GM21381 (cell line): ENCODE data around the gene DOK5.
"Not testable (repeated sequence)": the region's sequence is repeated elsewhere in the genome, so short reads cannot be mapped to it uniquely, and the experiment has no call there.

Experiments used
- ATAC-seq: cut with Tn5 transposase; IDR thresholded peaks from one replicate; pipeline ENCODE4 v1.9.1; 2021; ENCODE audit warnings: mild to moderate bottlenecking, moderate library complexity; ENCODE audit not compliant: unreplicated experiment

Gene DOK5

DNA sequence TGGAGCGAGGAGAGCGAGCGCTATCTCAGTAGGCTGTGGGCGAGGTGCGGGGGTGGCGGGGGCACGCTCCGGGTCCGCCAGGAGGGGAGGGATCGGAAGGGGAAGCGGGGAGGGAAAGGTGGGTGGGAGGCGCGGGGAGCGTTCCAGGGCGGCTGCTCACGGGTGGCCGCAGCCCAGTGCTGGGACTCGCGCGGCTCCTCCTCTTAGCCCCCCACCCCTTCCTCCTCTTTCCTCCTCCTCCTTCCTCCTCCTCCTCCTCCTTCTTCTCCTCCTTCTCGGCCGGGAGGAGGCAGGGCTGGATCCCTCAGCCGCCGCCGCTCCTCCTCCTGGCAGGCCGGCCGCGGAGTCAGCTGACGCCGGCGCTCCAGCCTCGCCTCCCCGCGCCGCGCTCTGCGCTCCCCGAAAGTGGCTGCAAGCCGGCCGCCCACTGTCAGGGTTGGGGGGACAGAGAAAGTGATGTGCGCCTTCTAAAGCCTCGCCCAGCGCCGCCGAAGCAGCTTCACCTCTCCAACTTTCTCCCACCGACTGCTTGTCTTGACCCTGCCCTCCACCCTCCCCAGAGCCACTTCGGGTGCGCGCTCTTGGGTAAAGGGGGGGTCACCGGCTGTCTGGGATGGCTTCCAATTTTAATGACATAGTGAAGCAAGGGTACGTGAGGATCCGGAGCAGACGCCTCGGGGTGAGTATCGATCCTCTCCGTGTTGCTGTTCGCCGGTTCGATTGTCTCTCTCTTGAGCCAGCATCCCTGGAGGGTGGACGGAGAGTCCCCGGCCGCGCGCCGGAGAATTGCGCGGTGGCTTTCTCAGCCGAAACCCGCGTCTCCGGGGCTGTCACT lies at the start of gene DOK5:
Gene DOK5 (plus strand): TSS at position 260 of the 835 bp plus-strand sequence. CDS start 354 bp downstream, at position 614.
- ATAC-seq = no peak

DNA sequence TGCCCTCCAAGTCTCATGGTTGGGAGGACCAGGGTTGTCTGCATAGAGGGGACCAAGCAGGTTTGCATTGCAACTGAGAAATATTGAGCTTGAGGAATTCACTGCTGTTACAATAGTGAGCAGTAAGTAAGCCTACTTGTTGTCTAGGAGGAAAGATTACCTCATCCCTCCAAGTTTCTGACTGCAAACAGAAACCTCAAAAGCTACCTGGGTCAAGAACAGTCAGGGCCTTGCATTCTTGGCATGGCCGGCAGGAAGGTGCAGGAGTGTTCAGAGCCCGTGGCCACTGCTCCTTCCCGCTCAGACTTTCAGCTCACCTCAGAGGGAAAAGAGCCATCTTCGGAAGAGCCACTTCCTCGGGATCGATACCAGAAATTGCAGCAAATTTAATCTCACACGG lies 46.0 kb upstream of the DOK5 start:
- no peak for ATAC-seq

DNA sequence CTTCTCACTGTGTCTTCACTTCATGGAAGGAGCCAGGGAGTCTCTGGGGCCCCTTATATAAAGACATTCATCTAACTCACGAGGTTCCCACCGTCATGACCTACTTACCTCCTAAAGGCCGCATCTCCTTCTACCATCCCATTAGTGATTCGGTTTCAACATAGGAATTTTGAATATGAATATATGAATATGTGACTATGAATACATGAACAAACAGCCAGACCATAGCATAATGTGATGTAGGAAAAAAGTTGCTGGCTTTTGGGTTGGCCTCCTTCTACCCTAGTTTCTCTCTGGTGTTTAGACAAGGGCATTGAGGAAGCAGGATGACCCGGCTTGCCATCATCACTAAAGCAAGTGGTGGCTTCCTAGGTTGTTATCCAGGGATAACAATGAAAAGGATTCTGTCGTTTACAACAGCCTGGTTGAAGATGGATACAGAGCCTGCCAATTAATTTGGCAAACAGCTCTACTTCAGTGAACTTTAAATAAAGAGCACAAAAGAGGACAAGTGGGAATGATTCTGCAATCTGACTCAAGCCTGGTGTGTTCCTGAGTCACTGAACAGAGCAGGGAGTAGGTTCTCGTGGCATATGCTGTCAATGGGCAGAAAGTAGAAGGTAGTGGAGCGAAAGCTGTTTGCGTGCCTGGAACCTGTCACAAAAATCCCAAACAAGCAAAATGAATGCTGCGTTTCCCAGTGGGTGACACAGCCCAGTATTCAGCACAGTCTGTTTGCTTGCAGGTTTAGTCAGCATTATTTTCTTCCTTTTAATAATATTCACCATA lies 44.0 kb upstream of the DOK5 start:
- no peak for ATAC-seq

DNA sequence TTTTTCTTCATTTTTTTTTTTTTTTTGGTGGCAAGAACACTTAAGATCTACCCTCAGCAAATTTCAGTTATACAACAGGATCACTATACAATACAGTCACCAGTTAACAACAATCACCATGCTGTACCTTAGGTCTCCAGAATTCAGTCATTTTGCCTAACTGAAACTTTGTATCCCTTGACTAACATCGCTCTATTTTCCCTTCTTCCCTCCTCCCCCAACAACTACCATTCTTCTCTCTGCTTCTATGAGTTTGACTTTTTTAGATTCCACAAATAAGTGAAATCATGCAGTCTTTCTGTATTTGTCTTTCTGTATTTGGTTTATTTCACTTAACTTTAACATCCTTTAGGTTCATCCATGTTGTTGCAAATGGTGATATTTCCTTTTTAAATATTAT lies 42.4 kb upstream of the DOK5 start:
- no peak for ATAC-seq

DNA sequence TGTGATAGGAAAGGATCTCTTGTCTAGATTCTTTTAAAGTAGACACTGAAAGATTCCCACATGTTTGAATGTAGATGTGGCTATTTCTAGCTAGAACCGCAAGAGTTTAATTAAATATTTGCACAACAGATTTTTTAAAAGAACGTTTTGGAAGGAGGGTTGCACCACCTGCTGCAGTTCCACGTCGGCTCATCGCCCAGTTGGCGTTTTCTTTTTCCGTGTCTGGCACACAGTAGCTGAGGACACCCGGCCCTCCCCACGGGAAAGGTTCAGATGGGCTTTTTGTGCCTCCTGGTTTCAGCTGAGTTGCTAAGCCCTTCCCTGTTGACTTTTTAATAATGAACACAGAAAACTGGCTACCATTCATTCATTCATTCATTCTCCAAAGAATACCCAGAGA lies 41.8 kb upstream of the DOK5 start:
- no peak for ATAC-seq

DNA sequence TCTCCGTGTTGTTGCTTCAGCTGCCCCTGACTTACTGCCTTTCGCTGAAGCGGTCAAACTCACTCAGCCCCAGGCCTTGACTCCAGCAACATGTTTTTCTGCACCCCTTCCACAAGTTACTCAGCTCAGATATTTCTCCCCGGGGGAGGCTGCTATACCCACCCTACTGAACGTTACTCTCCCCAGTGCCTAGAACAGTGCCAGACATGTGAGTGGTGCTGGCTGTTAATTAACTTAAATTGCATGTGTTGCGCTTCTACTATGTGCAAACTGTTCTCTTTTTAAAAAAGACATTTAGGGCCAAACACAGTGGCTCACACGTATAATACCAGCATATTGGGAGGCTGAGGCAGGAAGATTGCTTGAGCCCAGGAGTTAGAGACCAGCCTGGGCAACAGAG lies 41.2 kb upstream of the DOK5 start:
- no peak for ATAC-seq

DNA sequence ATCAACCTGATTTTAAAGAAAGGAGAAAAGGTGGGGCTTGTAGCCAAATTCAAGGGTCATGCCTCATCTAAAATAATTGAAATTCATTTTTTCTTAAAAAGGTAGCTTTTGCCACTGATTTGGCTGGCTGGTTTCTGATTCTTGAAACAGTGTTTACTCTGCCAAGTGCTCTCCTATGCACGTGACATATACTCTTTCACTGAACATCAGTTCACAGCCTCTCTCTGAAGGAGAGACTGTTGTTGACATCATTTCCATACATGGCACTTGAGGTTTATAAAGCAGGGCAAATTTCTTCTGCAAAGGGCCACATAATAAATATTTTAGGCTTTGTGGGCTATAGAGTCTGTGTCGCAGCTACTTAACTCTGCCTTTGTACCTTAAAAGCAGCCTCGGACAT lies 40.4 kb upstream of the DOK5 start:
- no peak for ATAC-seq

DNA sequence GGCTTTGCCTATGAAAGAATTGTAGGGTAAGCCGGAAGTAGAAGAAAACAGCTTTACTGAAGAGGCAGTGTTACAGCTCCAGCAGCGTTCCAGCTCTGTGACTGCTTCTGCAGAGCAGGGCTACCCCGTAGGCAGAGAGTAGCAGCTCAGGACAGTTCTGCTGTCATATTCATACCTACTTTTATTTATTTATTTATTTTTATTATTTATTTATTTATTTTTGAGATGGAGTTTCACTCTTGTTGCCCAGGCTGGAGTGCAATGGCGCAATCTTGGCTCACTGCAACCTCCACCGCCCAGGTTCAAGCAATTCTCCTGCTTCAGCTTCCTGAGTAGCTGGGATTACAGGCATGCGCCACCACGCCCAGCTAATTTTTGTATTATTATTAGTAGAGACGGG lies 39.0 kb upstream of the DOK5 start:
- not testable (repeated sequence) for ATAC-seq

DNA sequence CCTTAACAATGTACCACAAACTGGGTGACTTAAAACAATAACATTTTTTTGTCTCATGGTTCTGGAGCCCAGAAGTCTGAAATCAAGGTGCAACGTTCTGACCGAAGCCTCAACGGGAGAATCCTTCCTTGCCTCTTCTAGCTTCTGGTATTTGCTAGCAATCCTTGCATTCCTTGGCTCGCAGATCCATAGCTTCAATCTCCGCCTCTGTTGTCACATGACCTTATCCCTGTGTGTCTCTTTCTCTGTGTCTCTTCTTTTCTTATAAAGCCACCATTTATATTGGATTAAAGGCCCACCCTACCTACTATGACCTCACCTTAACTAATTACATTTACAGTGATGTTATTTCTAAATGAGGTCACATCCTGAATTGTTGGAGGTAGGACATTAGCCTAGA lies 37.2 kb upstream of the DOK5 start:
- no peak for ATAC-seq

DNA sequence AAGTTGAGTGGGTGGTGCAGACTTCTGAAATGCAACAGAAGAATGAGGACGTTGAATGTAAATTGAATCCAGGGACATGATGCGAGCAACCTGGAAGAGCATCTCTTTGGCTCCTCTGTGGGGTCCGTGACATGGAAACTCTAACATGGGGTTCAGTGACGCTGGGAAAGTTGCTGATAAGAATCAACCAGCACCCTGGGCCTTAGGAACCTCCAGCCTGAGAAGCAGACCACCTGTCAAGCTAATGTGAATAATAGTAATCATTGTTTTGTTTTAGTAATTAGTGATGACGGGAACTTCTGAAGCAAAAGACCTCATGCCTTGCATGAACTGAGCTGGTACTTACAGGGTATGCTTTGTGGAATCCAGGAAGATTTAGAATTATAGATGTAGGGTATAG lies 25.2 kb upstream of the DOK5 start:
- no peak for ATAC-seq

DNA sequence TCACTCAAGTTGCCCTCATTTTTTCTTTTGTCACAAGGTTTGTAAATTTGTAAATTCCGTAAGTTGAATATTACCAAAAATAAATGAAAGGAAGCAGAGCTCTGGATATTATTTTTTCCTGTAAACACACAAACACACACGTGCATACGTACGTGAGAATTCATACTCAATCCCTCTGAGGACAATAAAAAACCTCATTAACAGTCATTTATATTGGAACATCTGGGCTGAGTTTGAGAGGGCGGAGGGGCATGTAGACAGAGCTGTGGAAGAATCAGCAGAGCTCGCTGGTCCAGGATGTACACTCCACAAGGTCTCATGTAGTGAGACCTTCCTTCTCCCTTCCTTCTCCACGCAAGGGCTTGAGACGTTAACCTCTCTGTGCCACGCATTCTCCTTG lies 24.2 kb upstream of the DOK5 start:
- no peak for ATAC-seq

DNA sequence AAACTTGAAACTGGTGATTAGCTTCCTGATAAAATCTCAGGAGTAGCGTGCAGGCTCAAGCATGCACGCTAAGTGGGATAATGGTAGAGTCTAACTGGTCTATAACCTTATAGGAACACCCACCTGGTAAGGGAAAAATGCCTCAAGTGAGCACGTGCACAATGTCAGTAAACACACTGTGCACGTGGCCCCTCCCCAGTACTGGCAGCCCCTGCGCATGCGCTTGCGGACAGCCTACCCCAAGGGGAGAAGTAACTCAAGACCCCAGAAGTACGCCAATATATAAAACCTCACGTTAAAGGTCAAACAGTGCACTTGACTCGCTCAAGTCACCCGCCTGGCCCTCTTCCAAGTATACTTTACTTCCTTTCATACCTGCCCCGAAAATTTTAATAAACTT lies 23.1 kb upstream of the DOK5 start:
- no peak for ATAC-seq

DNA sequence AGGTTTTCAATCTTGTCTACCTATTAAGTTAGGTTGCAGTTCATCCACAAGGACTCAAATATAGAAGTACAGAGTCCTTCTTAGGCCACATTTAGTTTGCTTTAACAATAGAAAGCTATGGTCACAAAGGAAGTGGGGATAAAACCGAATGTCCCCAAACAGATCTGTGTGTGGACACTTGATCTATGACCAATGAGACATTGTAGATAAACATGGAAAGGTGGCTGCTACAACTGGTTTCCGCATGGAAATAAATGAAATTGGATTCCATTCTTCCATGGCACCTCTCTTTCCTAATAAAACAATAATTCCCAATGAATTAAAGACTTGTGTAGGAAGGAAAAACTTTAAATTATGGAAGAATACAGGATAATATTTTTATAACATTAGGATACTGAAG lies 20.4 kb upstream of the DOK5 start:
- no peak for ATAC-seq

DNA sequence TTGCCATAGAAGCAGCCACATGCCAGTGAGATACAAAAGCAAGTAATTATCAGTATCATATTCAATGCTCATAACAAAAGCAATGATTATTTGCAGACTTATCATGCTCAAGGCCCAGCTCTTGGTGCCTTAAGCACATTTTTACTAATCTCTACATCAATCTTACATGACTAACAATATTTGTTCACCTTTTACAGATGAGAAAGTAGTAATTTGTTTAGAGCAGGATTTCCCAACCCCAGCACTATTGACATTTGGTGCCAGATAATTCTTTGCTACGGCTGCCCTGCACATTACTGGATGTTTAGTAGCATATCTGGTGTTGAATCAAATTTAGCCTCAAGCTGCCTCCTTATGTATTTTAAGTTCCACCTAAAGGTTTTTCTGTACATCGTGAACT lies 19.0 kb upstream of the DOK5 start:
- no peak for ATAC-seq

DNA sequence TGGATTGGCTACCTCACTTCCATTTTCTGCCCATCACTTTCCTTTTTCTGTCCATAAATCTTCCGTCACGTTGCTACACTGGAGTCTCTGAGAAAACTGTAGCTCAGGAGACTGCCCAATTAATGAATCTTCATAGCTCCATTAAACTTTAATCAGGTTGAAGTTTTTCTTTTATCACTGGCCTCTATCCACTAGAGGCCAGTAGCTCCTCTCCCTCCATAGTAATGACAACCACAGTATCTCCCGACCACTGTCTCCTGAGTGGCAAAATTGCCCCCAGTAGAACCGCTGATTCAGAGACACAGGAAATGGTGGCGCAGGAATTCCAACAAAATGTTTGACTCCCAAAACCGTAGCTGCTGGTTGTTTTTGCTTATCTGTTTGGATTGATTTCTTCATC lies 18.4 kb upstream of the DOK5 start:
- no peak for ATAC-seq

DNA sequence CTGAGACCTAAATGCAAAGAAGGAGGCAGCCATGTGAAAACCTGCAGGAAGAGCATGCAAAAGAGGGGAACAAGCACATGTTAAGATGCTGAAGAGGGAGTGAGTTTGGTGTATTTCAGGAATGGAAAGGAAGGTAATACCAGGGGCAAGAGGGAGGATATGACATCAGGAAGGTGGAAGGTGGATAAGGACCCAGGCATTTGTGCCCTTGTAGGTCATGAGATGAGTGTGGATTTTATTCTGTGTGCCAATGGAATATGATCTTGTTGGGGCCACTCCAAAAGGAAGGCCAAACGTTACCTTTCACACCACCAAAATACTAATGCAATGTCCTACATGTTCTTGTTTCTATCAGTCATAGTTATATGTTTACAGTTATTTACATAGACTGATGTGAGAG lies 17.2 kb upstream of the DOK5 start:
- no peak for ATAC-seq

DNA sequence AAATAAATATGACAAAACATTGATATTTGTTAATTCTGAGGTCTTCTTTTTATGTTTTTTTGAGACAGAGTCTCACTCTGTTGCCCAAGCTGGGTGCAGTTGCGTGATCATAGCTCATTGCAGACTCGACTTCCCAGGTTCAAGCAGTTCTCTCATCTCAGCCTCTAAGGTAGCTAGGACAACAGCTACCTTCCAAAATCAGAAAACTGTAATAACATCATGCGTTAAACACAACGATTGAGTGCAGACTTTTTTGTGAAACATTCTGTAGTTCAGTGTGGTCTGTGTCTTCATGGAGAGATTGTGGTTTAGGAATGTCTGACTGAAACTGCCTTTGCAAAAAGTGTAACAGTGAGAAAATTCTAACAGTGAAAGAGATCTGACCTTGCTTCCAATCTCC lies 16.1 kb upstream of the DOK5 start:
- ATAC-seq = no peak

DNA sequence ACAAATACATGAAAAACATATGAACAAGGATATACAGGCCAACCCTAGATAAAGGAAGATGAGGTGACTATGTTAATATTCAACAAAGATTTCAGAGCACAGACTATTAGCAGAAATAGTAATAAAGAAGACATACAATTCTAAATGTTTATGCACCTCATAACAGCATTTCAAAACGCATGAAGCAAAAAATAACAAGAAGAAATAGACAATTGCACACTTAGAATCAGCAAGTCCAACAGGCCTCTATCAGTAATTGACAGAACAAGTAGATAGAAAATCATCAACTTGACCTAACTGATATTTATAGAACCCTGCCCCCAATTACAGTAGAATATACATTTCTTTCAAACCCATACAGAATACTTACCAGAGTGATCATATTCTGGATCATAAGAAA lies 11.4 kb upstream of the DOK5 start:
- ATAC-seq = no peak

DNA sequence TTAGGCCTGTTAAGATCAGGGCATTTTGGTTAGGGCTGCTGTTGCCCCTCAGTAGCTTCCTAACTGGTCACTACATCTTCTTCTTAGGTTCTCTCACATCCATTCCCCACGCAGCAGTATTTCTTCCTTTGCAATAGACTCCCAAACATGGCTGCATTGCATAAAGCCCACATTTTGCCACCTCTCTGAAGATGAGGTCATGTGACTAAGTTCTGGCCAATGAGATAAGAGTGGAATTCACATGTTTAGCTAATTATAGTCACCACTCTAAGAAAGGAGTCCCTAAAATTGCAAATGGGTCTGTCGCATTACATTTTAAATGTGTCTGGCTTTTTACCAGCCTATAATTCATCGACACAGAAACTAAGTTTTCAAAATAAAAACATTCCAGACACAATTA lies 9.3 kb upstream of the DOK5 start:
- no peak for ATAC-seq

DNA sequence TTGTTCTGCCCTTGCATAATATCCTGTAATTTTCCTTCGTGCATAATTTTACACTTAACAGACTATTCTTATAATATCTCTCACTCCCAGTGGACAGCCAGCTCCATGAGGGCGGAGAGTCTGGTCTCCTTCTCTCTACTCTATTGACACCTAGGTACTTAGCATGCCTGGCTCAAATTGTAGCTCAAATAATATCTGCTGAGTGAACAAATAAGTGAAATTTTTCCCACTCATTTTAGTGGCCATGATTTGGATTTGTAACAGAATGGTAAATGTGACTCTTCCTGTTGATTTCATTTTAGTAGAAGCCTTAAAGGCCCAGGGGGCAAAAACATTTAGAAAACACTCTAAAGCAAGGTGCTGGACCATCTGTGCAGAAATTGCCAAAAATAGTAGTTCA lies 7.8 kb upstream of the DOK5 start:
- no peak for ATAC-seq

DNA sequence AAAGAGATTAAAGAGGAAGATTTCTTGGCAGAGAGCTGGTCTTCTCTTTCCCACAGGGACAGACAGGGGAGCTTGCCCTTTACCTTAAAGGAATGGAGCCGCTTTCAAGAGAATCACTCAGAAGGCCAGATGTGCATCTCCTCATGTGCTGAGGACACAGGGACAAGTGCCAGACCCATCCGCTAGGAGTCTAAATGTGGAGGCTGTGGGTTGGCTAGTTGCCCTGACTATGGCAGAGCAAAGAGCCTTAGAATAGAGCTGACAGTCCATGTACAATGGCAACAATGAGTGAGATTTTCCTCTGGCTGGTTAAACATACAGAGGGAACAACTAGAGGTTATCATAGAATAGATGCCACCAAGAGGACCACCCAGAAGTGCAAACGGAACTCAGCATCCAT lies 7.3 kb upstream of the DOK5 start:
- no peak for ATAC-seq

DNA sequence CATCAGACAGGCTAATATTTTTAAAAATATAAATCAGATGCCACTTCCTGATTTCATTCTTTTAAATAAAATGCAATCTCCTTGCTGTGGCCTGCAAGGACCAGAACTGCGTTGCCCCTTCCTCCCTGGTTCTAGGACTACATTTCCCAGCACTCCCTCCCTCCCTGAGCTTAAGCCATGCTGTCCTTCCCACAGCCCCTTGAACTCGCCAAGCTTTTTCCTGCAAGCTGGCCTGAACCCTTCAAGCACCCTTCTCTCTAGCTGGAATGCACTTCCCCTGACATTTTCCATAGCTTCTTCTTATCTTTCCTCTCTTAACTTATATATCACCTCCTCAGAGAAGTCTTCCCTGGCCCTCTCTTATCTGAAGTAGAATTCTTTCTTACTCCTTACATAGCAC lies 6.1 kb upstream of the DOK5 start:
- ATAC-seq = no peak
